ENCODE data around the gene POLE3.

GRCh38 chr9:113428062-113428615 lies 17.7 kb upstream of the POLE3 start:
- TF ChIP-seq CTCF (IDR thresholded peaks at IDR 0.05): no peak
- no peak for TF ChIP-seq POLR2A (IDR thresholded peaks at IDR 0.05)

Data from lower leg skin (tissue), 3 donors.